Adrenal gland (tissue), 5 donors: ENCODE results near the gene TUBB2B.

Experiments
- POLR2A ChIP-seq, 2 donors: fragments of 450-650 bp; IDR thresholded peaks; one replicate each; pipeline ENCODE4 v1.6.1; 2017; ENCODE audit warnings: antibody characterized with exemption in 2 of 2, mild to moderate bottlenecking in 2 of 2, moderate library complexity in 1 of 2
- TF ChIP-seq, protein P1 (sequence below), 6 experiments: fragments of 450-650 bp in 4 of 6; fragments of 200-600 bp in 2 of 6; sonication (generic) in 1 of 6; IDR thresholded peaks; 1 replicate in 5 of 6; 2 replicates in 1 of 6; pipeline versions ENCODE4 v1.5.1 to v1.8.0; 2016 to 2021; ENCODE audit warnings: antibody characterized with exemption in 6 of 6, mild to moderate bottlenecking in 2 of 6, moderate library complexity in 1 of 6
- donor health status: DM: no; HTN: no; CAD: no.

GRCh38 chr6:3212261-3212660 lies 15.2 kb downstream of the TUBB2B start:
- TF ChIP-seq, protein P1, sequence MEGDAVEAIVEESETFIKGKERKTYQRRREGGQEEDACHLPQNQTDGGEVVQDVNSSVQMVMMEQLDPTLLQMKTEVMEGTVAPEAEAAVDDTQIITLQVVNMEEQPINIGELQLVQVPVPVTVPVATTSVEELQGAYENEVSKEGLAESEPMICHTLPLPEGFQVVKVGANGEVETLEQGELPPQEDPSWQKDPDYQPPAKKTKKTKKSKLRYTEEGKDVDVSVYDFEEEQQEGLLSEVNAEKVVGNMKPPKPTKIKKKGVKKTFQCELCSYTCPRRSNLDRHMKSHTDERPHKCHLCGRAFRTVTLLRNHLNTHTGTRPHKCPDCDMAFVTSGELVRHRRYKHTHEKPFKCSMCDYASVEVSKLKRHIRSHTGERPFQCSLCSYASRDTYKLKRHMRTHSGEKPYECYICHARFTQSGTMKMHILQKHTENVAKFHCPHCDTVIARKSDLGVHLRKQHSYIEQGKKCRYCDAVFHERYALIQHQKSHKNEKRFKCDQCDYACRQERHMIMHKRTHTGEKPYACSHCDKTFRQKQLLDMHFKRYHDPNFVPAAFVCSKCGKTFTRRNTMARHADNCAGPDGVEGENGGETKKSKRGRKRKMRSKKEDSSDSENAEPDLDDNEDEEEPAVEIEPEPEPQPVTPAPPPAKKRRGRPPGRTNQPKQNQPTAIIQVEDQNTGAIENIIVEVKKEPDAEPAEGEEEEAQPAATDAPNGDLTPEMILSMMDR (IDR thresholded peaks at IDR 0.05) = no peak
- TF ChIP-seq POLR2A (IDR thresholded peaks at IDR 0.05) = no peak
